CD4-positive, alpha-beta T cell treated with Interleukin-15 for 4 hours (primary cell): ENCODE measurements around the gene MPV17.
"Not testable (repeated sequence)": the region's sequence is repeated elsewhere in the genome, so short reads cannot be mapped to it uniquely, and the experiment has no call there.

ENCODE experiments used
- DNase-seq: peaks from one replicate; pipeline ENCODE4 v3.0.0-alpha.2; 2020; ENCODE audit warnings: low spot score

The MPV17 gene

DNA sequence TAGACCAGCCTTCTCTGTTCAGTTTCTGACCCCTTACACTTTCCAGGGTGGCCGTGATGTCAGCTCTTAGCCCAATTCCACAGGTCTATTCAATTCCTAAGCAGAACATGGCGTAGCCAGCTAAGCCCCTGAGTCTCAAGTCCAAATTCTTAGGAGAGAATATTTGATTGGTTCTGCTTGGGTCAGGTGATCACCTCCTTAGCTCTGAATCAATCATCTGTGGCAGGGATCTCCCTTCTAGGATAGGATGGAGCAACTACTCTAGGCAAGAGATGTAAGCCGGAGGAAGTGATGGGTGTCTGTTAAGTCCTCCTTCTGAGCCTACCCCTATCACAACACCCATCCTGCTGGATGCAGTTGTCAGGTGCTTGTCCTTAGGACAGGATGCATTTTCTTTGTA, 25.7 kb downstream of the MPV17 start:
- DNase-seq = no peak

- no peak for DNase-seq
Observed at GRCh38 chr2:27296481-27296880, 26.4 kb downstream of the MPV17 start.

- no peak for DNase-seq
Observed at GRCh38 chr2:27294928-27295327, 28.0 kb downstream of the MPV17 start.

DNA sequence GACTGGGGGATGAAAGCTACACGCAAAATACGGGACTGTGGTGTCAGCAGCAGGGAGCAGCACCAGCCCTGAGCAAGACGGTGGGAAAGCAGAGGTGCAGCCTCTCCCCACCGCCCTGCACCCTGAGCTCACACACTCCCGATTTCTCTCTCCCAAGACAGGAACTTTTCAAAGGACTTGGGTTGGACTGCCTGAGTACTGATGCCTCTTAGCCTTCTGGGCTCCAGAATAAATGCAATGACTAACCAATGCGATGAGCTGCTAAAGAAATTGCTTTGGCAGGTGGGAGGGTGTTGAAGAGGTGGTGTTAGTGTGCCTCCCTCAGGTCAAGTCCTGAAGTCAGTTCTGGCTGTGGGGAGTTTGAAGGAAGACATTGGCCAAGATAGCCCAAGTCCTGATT, 31.0 kb downstream of the MPV17 start:
- no peak for DNase-seq

DNA sequence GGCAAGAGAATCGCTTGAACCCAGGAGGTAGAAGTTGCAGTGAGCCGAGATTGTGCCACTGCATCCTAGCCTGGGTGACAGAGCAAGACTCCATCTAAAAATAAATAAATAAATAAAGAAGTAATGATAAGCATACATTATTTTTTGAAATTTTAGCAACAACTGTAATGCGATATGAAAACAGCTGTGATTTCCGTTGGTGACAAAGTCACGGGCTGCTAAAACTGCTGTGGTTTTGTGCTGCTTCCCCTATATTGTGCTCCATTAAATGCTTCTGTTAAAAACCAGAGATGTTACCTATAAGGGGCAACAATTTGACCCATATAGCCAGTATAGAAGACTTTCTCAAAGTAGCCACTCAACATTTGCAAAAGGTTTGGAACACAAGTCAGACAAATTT, 32.3 kb downstream of the MPV17 start:
- no peak for DNase-seq

DNA sequence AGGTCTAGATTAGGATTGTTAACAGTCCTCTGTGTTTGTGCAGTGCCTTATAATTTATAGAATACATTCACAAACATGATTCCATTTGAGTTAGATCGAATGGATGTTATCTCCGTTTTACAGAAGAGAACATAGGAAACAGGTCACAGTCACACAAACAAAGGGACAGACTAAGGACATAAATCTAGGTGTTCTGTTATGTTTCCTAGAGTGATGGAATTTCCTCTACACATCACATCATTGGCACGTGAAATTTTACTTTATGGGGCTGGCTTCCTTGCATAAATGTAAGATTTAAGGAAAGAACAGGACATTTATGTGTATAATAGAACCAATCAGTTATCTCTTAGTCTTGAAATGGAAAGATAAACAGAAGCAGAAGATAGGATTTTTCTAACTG, 34.3 kb downstream of the MPV17 start:
- DNase-seq = no peak

DNA sequence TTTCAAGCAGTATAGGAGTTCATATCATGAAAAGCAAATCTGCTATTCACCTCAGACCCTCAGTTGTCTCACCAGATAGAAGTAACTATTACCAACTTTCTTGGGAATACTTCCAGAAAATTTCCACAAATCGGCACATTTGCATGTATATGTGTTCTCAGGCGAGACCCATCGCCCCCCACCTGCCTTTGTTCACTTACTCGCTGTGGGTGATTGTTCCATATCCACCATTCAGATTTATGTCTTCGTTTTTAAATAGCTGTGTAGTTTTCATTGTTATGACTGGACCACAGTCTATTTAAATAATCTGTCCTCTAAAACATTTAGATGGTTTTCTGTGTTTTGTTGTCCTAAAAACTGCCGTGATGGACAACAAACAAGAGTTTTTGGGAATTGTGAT, 37.4 kb downstream of the MPV17 start:
- no peak for DNase-seq

DNA sequence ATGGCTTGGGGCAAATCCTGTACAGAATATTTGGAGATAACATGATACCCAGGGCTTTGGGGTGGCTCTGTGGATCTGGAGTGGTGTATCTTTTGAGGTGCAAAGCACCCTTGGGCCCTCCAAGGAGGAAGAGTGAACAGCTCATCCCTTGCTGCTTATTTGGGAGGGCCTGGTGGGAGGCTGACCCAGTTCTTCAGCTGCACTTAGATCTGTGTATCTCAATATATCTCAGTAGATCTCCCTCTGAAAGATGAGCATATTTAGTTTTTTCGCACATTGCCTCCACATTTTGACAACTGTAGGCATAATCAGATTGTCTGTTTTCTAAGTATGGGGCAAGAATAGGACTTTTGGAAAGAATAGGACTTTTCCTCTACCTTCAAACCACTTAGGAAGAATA, 37.9 kb downstream of the MPV17 start:
- no peak for DNase-seq

DNA sequence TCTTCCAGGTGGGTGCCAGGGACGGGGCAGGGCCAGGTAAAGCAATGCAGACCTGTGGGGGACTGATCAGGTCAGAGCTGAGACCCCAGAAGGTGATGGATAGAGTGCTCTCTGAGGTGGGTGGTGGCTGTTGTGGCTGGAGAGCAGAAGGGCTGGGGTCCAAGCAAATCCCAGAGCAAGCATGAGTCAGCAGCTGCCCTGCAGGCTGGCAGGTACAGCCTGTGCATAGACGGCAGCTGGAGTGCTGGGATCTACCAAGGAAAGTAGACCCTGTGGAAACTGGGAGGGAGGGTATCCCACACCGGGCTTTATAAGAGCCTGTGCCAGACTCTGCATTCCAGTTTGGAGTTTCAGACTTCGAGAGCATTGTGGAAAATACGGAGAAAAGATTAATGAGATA, 40.0 kb downstream of the MPV17 start:
- DNase-seq = no peak

- no peak for DNase-seq
Observed at GRCh38 chr2:27281855-27282559, 40.9 kb downstream of the MPV17 start, which contains the start of gene TRIM54. TSS of gene TRIM54 (plus strand) at chr2:27282429. CDS start at chr2:27282732, 303 bp downstream.

DNA sequence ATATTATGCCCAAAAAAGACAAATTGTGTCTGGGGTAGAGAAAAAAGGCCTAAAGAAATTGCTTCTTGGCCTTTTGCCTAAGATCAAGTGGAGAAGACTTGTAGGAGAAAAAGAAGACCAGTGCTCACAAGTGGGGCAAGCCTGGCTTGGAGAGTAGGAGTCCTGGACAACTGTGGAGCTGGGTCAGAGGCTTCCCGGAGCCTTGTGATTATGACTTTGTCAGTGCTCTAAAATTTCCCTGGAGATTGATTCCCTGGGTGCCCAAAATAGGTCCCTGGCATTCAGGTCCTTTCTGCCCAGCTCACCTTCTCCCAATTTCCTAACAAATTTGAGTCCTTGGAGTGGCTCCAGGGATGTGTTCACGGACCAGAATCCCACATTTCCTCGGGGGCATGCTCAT, 41.5 kb downstream of the MPV17 start:
- no peak for DNase-seq

- no peak for DNase-seq
Observed at GRCh38 chr2:27280826-27281225, 42.1 kb downstream of the MPV17 start.

DNA sequence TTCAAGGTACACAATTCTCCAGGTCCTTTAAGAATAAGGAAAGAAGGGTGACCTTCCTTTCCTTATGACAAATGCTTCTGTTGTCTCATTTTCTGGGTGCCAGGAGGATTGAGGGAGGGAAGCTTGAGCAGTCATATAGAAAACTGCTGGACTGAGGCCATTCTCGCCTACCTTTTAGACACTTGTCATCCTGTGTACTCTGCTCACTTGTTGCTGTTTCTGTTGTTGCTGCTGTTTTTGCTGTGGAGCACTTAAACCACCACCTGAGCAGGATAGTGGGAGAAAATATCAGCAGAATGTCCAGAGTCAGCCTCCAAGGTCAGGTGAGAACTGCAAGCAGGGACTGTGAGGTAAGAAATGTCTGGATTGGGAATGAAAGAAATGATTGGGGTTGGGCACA, 44.9 kb downstream of the MPV17 start:
- DNase-seq = no peak

DNA sequence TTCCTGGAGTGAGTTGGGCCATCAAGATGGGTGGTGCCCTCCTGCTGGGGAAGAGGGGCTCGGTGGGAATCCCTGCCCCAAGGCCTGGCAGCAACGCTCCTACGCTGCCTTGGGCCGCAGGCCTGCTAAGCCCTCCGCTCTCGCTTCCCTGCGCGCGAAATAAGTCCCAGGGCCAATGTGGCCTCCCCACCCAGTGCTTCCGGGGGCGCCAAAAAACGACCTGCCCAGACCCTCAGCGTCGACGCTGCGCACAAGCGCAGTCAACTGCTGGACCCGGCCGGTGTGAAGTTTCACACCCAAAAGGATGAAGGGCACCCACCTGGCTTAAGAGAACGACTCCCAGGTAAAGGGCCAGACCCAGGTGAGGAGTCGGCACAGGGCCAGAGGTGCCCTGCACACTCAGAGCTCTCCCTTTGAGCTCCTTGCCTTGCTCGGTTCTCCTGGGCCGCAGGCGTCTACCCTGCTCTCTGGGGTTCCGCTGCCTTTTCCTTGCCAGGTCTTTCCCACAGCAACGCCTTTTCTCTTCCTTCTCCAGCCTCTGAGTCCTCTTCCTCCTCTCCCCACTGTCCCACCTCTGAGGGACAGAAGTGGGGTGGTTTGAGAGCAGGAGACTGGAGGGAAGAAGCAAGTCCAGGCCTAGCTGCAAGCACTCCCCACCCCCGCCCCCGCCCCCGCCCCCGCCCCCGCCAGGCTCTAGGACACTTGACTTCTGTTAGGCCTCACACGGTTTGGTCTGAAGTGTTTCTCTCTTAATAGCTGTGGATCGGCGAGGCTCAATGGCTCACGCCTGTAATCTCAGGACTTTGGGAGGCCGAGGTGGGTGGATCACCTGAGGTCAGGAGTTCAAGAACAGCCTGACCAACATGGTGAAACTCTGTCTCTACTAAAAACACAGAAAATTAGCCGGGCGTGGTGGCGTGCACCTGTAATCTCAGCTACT, 47.4 kb downstream of the MPV17 start, which contains the start of gene DNAJC5G:
DNAJC5G (plus strand) TSS at position 223 of the 940 bp plus-strand sequence. CDS start 1,296 bp downstream, outside the sequence.
- DNase-seq = no peak

DNA sequence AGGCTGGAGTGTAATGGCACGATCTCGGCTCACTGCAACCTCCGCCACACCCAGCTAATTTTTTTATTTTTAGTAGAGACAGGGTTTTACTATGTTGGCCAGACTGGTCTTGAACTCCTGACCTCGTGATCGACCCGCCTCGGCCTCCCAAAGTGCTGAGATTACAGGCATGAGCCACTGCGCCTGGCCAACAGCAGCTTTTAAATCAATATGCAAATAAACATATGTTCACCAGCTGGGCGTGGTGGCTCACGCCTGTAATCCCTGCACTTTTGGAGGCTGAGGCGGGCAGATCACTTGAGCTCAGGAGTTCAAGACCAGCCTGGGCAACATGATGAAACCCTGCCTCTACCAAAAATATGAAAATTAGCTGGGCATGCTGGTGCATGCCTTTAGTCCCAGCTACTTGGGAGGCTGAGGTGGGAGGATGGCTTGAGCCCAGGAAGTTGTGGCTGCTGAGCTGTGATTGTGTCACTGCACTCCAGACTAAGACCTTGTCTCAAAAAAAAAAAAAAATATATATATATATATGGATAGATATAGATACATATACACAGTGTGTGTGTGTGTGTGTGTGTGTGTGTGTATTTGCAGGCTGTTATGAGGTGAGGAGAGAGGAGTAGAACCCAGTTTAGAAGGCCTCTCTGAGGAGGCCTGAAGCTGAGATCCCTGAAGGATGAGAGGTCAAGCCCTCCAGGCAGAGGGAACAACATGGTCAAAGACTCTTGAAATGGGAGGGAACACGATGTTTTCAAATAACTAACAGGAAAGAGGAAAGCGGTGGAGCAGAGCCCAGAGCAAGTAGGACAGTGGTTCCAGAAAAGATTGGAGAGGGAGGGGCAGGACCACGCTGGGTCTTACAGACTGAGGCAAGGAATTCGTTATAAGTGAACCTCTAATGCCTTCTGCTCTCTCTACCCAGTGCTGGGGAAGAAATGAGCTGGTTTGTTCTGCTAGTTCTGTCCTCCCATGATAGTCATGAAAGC, 50.1 kb downstream of the MPV17 start:
- not testable (repeated sequence) for DNase-seq

DNA sequence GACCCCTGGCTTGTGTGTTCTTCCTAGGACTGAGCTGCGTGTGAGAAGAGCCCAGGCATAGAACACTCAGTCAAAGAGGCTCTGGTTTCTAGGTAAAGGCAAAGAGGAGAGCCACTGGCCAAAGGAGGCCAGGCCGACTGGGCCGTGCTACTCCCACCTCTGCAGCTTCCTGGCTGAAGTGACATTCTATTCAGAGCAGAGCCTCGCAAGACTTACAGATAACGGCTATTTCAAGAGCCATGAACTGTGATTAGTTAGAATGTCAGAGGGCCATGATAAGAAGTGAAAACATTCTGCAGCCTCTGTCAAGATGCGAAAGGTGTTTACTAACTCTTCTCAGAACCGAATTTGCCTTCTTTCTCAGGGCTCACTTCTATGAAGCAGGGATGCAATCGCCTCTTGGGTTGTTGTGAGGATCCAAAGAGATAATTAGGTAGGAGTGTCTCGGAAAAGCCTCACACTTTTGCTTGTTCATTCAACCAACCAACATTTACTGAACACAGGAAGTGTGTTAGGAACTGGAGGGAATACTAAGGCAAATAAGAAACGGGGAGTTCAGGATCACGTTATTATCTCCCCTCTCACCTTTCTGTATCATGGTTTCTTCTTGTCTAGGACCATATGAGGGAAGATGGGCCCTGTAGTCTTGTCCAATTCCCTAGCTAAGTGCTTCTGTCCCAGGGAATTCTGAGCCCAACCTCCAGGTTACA, 51.1 kb downstream of the MPV17 start:
- no peak for DNase-seq

DNA sequence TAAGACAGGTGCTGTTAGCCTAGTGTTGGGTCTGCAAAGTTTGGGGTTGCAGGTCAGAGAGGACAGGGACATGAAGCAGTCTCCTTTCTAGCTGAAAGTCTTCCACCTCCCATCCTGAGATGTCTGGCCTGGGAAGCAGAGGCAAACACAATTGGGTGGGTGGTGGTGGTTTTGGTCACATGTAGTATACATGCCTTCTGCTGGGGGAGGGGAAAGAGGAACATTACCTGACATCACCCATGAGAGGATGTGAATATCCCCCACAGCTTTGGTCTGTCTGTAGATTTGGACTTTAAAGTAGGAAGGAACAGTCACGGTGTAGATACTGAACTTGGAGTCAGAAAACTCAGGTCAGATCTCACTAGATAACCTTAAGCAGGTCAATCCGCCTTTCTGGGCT, 52.2 kb downstream of the MPV17 start:
- DNase-seq = no peak

- no peak for DNase-seq
Observed at GRCh38 chr2:27270131-27270530, 52.8 kb downstream of the MPV17 start.

GRCh38 chr2:27268296-27268695, 54.6 kb downstream of the MPV17 start:
- not testable (repeated sequence) for DNase-seq

GRCh38 chr2:27265536-27265870, 57.4 kb downstream of the MPV17 start:
- DNase-seq = no peak
